GM12864 (cell line): ENCODE data around the gene P2RX3.

Source experiments
- DNase-seq: peaks from one replicate; pipeline ENCODE4 v3.0.0-alpha.2; 2011; ENCODE audit warnings: low read depth
- H3K4me3 ChIP-seq: 2 replicates; pipeline ENCODE4 v1.5.1; 2011; ENCODE audit warnings: mild to moderate bottlenecking, low read depth, low read length, control low read depth
- CTCF ChIP-seq: IDR thresholded peaks from 2 replicates; pipeline ENCODE4 v1.5.1; 2011; ENCODE audit warnings: low read depth, mild to moderate bottlenecking, moderate library complexity, low read length, control low read depth, inconsistent platforms; ENCODE audit errors: missing control alignments

The P2RX3 gene

GRCh38 chr11:57306161-57306876 lies 31.8 kb upstream of the P2RX3 start:
- TF ChIP-seq CTCF = no peak
- no peak for DNase-seq
- no peak overlapping the region for H3K4me3 ChIP-seq

- no peak for DNase-seq
- TF ChIP-seq CTCF = no peak
- H3K4me3 ChIP-seq = no peak overlapping the region
Measured at GRCh38 chr11:57306940-57307565, 31.1 kb upstream of the P2RX3 start.

DNA sequence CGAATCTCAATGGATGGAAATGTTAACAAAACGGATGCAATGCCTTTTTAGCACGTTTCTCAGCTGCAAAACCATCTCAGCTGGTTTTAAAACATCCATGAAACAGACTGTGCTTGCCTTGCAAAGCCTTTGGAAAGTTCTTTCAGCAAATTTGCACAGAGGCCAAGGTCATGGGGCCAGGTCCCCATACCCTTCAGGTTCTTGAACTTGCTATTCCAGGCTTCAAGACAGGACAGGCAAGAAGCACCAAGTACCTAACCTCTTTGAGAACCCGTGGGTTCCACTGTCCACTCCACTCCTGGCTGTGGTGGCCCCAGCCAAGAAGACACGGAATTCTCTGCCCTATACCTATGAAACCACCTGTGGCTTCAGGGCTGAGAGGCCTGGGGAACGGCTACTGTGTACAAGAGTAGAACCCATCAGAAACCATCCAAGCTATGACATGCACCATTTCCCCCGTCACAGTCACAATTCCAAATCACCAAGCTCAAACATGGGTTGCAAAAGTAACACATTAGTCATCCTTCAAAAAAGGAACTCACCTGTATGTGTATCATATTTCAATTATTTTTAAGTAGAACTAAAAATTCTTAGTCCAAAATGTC lies 30.4 kb upstream of the P2RX3 start:
- no peak for DNase-seq
- no peak overlapping the region for H3K4me3 ChIP-seq
- TF ChIP-seq CTCF = no peak

DNA sequence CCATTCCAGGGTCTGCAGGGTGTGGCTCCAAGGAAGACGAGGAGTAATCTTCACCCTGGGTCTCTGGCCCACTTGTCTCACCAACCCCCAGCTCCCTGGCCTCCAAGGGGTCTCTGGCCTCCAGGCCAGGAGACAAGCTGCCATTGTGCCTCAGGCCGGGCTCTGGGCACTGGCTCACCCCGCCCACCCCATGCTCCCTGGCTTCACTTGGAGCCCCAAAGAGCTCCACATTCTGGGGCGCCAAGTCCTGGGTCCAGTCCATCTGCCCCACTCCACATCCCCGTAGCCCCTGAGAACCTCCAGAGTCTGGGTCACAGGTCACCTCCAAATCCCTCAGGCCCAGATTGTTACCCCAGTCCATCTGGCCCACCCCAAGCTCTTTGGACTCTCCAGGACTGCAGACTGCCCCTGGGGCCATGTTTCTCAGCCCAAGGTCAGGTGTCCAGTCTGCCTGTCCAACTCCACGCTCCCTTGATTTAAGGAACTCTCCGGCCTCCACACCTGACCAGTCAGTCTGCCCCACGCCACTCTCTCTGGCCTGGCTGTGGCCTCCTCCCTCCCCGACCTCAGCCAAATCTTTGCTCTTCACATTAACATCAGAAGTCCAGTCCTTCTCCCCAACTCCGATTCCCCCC lies 29.6 kb upstream of the P2RX3 start:
- TF ChIP-seq CTCF = no peak
- H3K4me3 ChIP-seq = no peak overlapping the region
- no peak for DNase-seq

- no peak overlapping the region for H3K4me3 ChIP-seq
- no peak for TF ChIP-seq CTCF
- DNase-seq = no peak
Measured at GRCh38 chr11:57309106-57310059, 28.8 kb upstream of the P2RX3 start.

DNA sequence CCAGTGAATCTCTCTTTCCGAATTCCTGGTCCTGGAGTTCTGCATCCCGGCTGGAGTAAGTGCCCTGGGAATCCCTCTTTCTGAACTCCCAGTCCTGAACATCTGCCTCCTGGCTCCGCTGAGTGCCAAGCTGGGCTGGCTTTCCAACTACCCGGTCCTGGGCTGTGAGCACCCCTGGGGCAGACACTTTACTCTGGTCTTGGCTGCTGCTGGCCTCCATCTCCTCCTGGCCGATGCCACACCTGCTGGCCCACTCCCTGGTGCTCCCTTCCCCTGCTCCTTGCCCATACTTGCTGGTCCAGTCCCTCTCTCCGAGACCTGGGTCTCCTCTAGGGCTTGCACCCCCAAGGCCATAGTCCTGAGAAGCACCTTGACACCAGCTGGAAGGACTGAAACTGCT lies 28.1 kb upstream of the P2RX3 start:
- no peak for TF ChIP-seq CTCF
- no peak overlapping the region for H3K4me3 ChIP-seq
- DNase-seq = no peak
